Measurements from ENCODE around the gene LUC7L3. TPM values are rescaled to one million over a fixed set of nuclear protein-coding genes. Genes with fewer than 3 reads are reported as not detected.
"Not testable (repeated sequence)": the region's sequence is repeated elsewhere in the genome, so short reads cannot be mapped to it uniquely, and the experiment has no call there.

LUC7L3 gene
- total RNA-seq, 1 donor from 2014 or later: 54.1 TPM

- no peak for DNase-seq (ENCODE audit: low read depth)
- no peak for TF ChIP-seq CTCF (conservative IDR thresholded peaks at IDR 0.05; ENCODE audit: low read depth, low read length)
- no peak overlapping the region for H3K4me3 ChIP-seq (ENCODE audit: low read depth, low read length)
Measured at GRCh38 chr17:50799582-50799981, 80.2 kb downstream of the LUC7L3 start.

- H3K4me3 ChIP-seq (ENCODE audit: low read depth, low read length): no peak overlapping the region
- no peak for DNase-seq (ENCODE audit: low read depth)
- TF ChIP-seq CTCF (conservative IDR thresholded peaks at IDR 0.05; ENCODE audit: low read depth, low read length): no peak
Measured at GRCh38 chr17:50800196-50800700, 80.8 kb downstream of the LUC7L3 start.

- no peak for DNase-seq (ENCODE audit: low read depth)
- no peak for TF ChIP-seq CTCF (conservative IDR thresholded peaks at IDR 0.05; ENCODE audit: low read depth, low read length)
- no peak overlapping the region for H3K4me3 ChIP-seq (ENCODE audit: low read depth, low read length)
Measured at GRCh38 chr17:50802609-50803571, 83.5 kb downstream of the LUC7L3 start.

- no peak for TF ChIP-seq CTCF (conservative IDR thresholded peaks at IDR 0.05; ENCODE audit: low read depth, low read length)
- no peak for DNase-seq (ENCODE audit: low read depth)
- no peak overlapping the region for H3K4me3 ChIP-seq (ENCODE audit: low read depth, low read length)
Measured at GRCh38 chr17:50803676-50804075, 84.3 kb downstream of the LUC7L3 start.

GRCh38 chr17:50804749-50805475 is 85.5 kb downstream of the LUC7L3 start:
- H3K4me3 ChIP-seq (ENCODE audit: low read depth, low read length); DNase-seq (ENCODE audit: low read depth): not testable (repeated sequence)

GRCh38 chr17:50805486-50805885 is 86.1 kb downstream of the LUC7L3 start:
- H3K4me3 ChIP-seq (ENCODE audit: low read depth, low read length): no peak overlapping the region
- no peak for DNase-seq (ENCODE audit: low read depth)
- TF ChIP-seq CTCF (conservative IDR thresholded peaks at IDR 0.05; ENCODE audit: low read depth, low read length): no peak

Other genes starting within 250 kb of the LUC7L3 start
- 17.1 and 18.4 TPM in 2 replicates for gene RSAD1, start 240.7 kb upstream of the LUC7L3 start, total RNA-seq
- gene MYCBPAP, start 211.2 kb upstream of the LUC7L3 start, total RNA-seq: 0.58 TPM in 1 of 2 replicates, not detected in the other
- gene EPN3, start 186.9 kb upstream of the LUC7L3 start, total RNA-seq: 2.8 and 3.3 TPM in 2 replicates
- gene SPATA20, start 172.4 kb upstream of the LUC7L3 start, total RNA-seq: 45.5 and 70.2 TPM in 2 replicates
- gene CACNA1G, start 158.9 kb upstream of the LUC7L3 start, total RNA-seq: not detected in 2 replicates
- gene ABCC3, start 84.7 kb upstream of the LUC7L3 start, total RNA-seq: 6.3 and 6.6 TPM in 2 replicates
- 27.3 and 42.2 TPM in 2 replicates for gene ANKRD40, start 11.7 kb upstream of the LUC7L3 start, total RNA-seq
- not detected in 2 replicates for gene ANKRD40CL, start 47.9 kb downstream of the LUC7L3 start, total RNA-seq
- not detected in 2 replicates for gene WFIKKN2, start 116.0 kb downstream of the LUC7L3 start, total RNA-seq
- 4.4 and 4.6 TPM in 2 replicates for gene TOB1, start 146.8 kb downstream of the LUC7L3 start, total RNA-seq

All from epithelial cell of proximal tubule (primary cell).